Spleen (tissue), 11 donors: ENCODE data around the gene TNS1. TPM values are rescaled to one million over a fixed set of nuclear protein-coding genes. Genes with fewer than 3 reads are reported as not detected.

Experiments used
- DNase-seq: peaks from one replicate; pipeline ENCODE4 v3.0.0-alpha.2; 2020
- H3K27ac ChIP-seq, 8 donors: fragments of 200-600 bp; sonication (generic) in 7 of 8; 1 replicate in 4 of 8; 2 replicates in 4 of 8; pipeline versions ENCODE4 v1.5.0 to v1.8.0; 2016 to 2021; ENCODE audit warnings: inconsistent platforms in 4 of 8, mild to moderate bottlenecking in 4 of 8, moderate library complexity in 1 of 8
- H3K27me3 ChIP-seq, 7 donors: fragments of 200-600 bp; sonication (generic) in 6 of 7; replicated peaks in 1 of 7; 1 replicate in 4 of 7; 2 replicates in 3 of 7; pipeline versions ENCODE4 v1.5.0 to v1.8.0; 2016 to 2021; ENCODE audit warnings: inconsistent platforms in 3 of 7, mild to moderate bottlenecking in 1 of 7
- H3K36me3 ChIP-seq, 6 donors: fragments of 200-600 bp; sonication (generic) in 5 of 6; 1 replicate in 4 of 6; 2 replicates in 2 of 6; pipeline versions ENCODE4 v1.5.0 to v1.8.0; 2016 to 2021; ENCODE audit warnings: inconsistent platforms in 2 of 6
- H3K4me1 ChIP-seq, 6 donors: fragments of 200-600 bp; sonication (generic) in 5 of 6; 1 replicate in 3 of 6; 2 replicates in 3 of 6; pipeline versions ENCODE4 v1.5.0 to v1.8.0; 2016 to 2021; ENCODE audit warnings: inconsistent platforms in 3 of 6
- H3K4me3 ChIP-seq, 8 donors: fragments of 200-600 bp; sonication (generic) in 7 of 8; 1 replicate in 4 of 8; 2 replicates in 4 of 8; pipeline versions ENCODE4 v1.5.0 to v1.8.0; 2016 to 2021; ENCODE audit warnings: inconsistent platforms in 4 of 8, mild to moderate bottlenecking in 4 of 8, moderate library complexity in 2 of 8
- H3K9me3 ChIP-seq, 8 donors: fragments of 200-600 bp; sonication (generic) in 7 of 8; 1 replicate in 4 of 8; 2 replicates in 4 of 8; pipeline versions ENCODE4 v1.5.0 to v1.8.0; 2016 to 2021; ENCODE audit warnings: inconsistent platforms in 4 of 8
- CTCF ChIP-seq, 11 experiments: fragments of 200-600 bp in 7 of 11; fragments of 450-650 bp in 4 of 11; sonication (generic) in 4 of 11; IDR thresholded peaks in 8 of 11; conservative IDR thresholded peaks in 3 of 11; 1 replicate in 7 of 11; 2 replicates in 4 of 11; pipeline versions ENCODE4 v1.4.0 to v1.8.0; 2016 to 2021; ENCODE audit warnings: antibody characterized with exemption in 11 of 11, inconsistent platforms in 4 of 11, mild to moderate bottlenecking in 1 of 11
- POLR2A ChIP-seq, 3 donors: fragments of 450-650 bp; IDR thresholded peaks; one replicate each; pipeline ENCODE4 v1.5.1; 2017; ENCODE audit warnings: antibody characterized with exemption in 3 of 3, mild to moderate bottlenecking in 1 of 3
- POLR2AphosphoS5 ChIP-seq, 3 donors: sonication (generic); formaldehyde crosslinking; IDR thresholded peaks; one replicate each; pipeline ENCODE4 v1.5.1; 2017; ENCODE audit warnings: antibody characterized with exemption in 3 of 3
- WGBS, 5 donors: extraction: QIAGEN DNeasy Blood & Tissue Kit in 3 of 5; methylation state at CpG; one replicate each; pipeline versions ENCODE4 v1.1.5 to v1.1.7; 2013 to 2018; 5-methylcytosine and 5-hydroxymethylcytosine counted together
- intact Hi-C: fragments of 100-400 bp; cut with DNase I; formaldehyde crosslinking; loops from one replicate; pipeline ENCODE4 v1.15.0; 2023; ENCODE audit warnings: low total_unique reads
- polyA plus RNA-seq, 3 donors: library from polyadenylated mRNA; stranded (reverse); fragments of 200-250 nt; gene quantifications; one replicate each; pipeline ENCODE4 v1.2.1, GENCODE V29; 2013
- total RNA-seq, 7 donors: library from RNA; depleted of rRNA in 3 of 7; stranded (reverse); fragments of >200 nt in 3 of 7; fragmentation: NEBNext Ultra II Directional in 4 of 7; extraction: Animal tissue kit (Norgen Biotek cat#: 25700) in 4 of 7; gene quantifications; one replicate each; pipeline versions ENCODE4 v1.1.0 to v1.2.1, GENCODE V29; 2016 to 2021
- donor health status: healthy with polysubstance abuse.
- donor health status: DM: no; HTN: no; CAD: no; lungs with moderate emphysema.
- donor health status: DM: no; HTN: no; CAD: no.
- donor health status: Bipolar disorder and iron deficiency.
- donor health status: healthy.
- donor health status: DM: no; HTN: no; CAD: no.
- donor health status: DM: yes; HTN: yes; CAD: no.

The TNS1 gene
- total and polyA plus RNA-seq, 10 donors: 6.9 to 580 (median 246) TPM

DNA sequence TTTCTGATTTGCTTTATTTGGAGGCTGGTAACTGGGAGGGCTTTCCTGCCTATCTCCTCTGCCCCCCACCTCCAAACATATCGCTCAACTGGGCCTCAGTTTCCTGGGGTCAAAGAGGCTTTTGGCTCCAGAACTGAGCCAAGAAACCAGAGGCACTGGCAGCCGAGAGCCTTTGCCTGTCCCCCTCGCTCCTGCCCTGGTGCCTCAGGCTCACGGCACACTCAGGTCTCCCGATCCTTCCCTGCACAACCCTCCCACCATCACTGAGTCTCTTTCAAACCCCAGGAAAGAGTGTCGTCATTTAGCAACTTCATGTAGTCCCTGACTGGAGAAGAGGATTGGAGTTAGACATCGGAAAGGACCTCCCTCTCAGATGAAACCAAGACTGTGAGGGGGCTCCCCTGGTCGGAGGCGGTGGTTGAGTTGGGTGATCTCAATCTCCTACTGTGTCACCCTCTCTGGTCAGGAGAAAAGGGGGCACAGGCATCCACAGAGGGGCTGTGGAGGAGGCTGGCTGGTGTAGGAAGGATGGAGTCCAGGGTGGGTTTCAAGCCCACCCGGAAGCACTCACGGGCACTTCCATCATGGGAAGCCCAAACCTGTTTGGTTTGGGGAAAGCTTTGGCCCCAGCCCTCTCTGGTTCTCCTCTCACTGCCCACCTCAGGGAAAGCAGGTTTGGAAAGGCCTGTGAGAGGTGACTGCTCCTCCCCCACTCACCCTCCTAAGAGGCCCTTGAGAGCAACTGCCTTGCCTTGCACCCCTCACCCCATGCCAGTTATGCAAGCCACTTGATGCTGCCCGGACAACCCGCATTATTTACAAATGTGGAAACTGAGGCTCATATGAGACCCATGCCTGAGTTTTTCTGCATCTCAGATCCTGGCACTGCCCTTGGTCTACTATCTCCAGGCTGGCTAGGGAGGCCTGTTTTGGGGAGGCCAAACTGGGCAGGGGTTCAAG, 62.3 kb downstream of the TNS1 start:
- Histone ChIP-seq H3K27ac (peak overlapping the region; percentile 13 to 86 (median 80)), H3K9me3 (no peaks in the 10 kb centered on the region), H3K4me1 (peaks cover 11 to 82% (median 47%) of the 10 kb centered on the region in 6 donors), H3K36me3 (no peaks in the 10 kb centered on the region), H3K4me3 (peak overlapping the region; percentile 53 to 83 (median 61)), H3K27me3 (peaks cover 0 to 22% (median 0%) of the 10 kb centered on the region in 7 donors)
- TF ChIP-seq POLR2A (IDR thresholded peaks at IDR 0.05) (no peak), CTCF (IDR thresholded peaks at IDR 0.05 in 8 of 11, conservative IDR thresholded peaks at IDR 0.05 in 3 of 11) (no peak), POLR2AphosphoS5 (IDR thresholded peaks at IDR 0.05) (no peak)
- intact Hi-C loops: no loop called here
- peak; percentile 55 for DNase-seq
- 44 to 74% (median 64%) methylated on average over 13 of the region's 13 CpGs for WGBS, 5 donors

DNA sequence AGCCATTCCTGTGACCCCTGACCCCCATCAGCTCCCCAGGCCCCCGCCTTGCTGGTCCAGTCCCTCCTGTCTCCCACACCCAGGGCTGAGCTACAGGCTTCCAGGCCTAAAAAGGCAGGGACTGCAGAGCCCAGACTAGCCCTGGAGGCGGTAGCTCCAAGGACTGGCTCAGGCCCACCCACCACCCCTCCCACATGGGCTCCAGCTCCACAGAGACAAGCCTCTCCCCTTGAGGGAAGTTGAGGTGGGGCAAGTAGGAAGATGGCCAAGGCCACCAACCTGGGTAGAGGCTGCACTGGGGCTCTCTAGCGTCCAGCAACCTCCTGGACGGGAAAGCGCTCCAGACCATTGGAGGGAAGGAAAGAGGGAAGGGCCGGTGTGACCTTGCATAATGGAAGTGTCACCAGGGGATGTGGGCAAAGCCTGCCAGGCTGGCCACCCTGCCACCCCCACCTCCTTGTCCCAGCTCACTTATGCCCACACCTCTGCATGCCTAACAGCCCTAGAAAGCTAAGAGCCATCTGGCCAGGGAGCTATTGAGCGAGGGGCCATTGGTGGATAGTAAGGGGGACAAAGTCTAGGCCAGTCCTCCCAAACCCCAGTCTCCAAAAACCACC, 63.1 kb downstream of the TNS1 start:
- no peaks in the 10 kb centered on the region for H3K9me3 ChIP-seq
- intact Hi-C loops: no loop called here
- 56 to 71% (median 61%) methylated on average over 4 to 7 of the region's 7 CpGs for WGBS, 5 donors
- H3K27ac ChIP-seq: peak overlapping the region; percentile 15 to 86 (median 80)
- no peaks in the 10 kb centered on the region for H3K36me3 ChIP-seq
- DNase-seq: peak; percentile 81
- H3K4me3 ChIP-seq: peak overlapping the region in 7 of 8 donors; percentile 53 to 83 (median 62)
- peaks cover 0 to 22% (median 0%) of the 10 kb centered on the region in 7 donors for H3K27me3 ChIP-seq
- H3K4me1 ChIP-seq: peaks cover 17 to 84% (median 48%) of the 10 kb centered on the region in 6 donors
- TF ChIP-seq POLR2A (IDR thresholded peaks at IDR 0.05) (no peak), POLR2AphosphoS5 (IDR thresholded peaks at IDR 0.05) (peak; percentile 22 to 73 (median 58))

GRCh38 chr2:217939220-217939619, 63.6 kb downstream of the TNS1 start:
- intact Hi-C loops: no loop called here
- Histone ChIP-seq H3K36me3 (no peaks in the 10 kb centered on the region), H3K4me3 (peak overlapping the region in 6 of 8 donors; percentile 53 to 83 (median 64)), H3K4me1 (peaks cover 22 to 85% (median 51%) of the 10 kb centered on the region in 6 donors), H3K27me3 (peaks cover 0 to 22% (median 0%) of the 10 kb centered on the region in 7 donors), H3K27ac (peak overlapping the region in 7 of 8 donors; percentile 53 to 86 (median 80)), H3K9me3 (no peaks in the 10 kb centered on the region)
- peak; percentile 56 for DNase-seq
- WGBS, 5 donors: 45 to 83% (median 77%) methylated on average over 3 of the region's 3 CpGs
- no peak for TF ChIP-seq POLR2A (IDR thresholded peaks at IDR 0.05)
- TF ChIP-seq POLR2AphosphoS5 (IDR thresholded peaks at IDR 0.05): no peak
- no peak for TF ChIP-seq CTCF (IDR thresholded peaks at IDR 0.05 in 8 of 11, conservative IDR thresholded peaks at IDR 0.05 in 3 of 11)

- TF ChIP-seq POLR2AphosphoS5 (IDR thresholded peaks at IDR 0.05) (peak; percentile 21 to 70 (median 52)), CTCF (IDR thresholded peaks at IDR 0.05 in 8 of 11, conservative IDR thresholded peaks at IDR 0.05 in 3 of 11) (no peak)
- no peak for DNase-seq
- Histone ChIP-seq H3K27ac (peak overlapping the region; percentile 55 to 86 (median 80)), H3K4me1 (peaks cover 29 to 93% (median 59%) of the 10 kb centered on the region in 6 donors), H3K36me3 (no peaks in the 10 kb centered on the region), H3K9me3 (no peaks in the 10 kb centered on the region), H3K27me3 (peaks cover 0 to 21% (median 0%) of the 10 kb centered on the region in 7 donors), H3K4me3 (peak overlapping the region in 6 of 8 donors; percentile 53 to 83 (median 64))
- WGBS, 5 donors: 48 to 67% (median 59%) methylated on average over 2 to 6 of the region's 6 CpGs
- intact Hi-C loops: no loop called here
Measured at GRCh38 chr2:217938036-217938435, 64.8 kb downstream of the TNS1 start.
